Right lobe of liver (tissue), 4 donors: ENCODE results near the gene MCTP2.

ENCODE experiments used
- POLR2A ChIP-seq: fragments of 450-650 bp; IDR thresholded peaks from one replicate; pipeline ENCODE4 v1.6.1; 2017; ENCODE audit warnings: antibody characterized with exemption, mild to moderate bottlenecking
- TF ChIP-seq, protein P1 (sequence below), 4 donors: fragments of 200-600 bp in 3 of 4; fragments of 450-650 bp in 1 of 4; IDR thresholded peaks; one replicate each; pipeline versions ENCODE4 v1.5.1 to v1.8.0; 2016 to 2022; ENCODE audit warnings: antibody characterized with exemption in 4 of 4, mild to moderate bottlenecking in 2 of 4
- donor health status: DM: no; HTN: no; CAD: no.
- donor health status: DM: no; HTN: no; CAD: no.
- donor health status: DM: no; HTN: yes; CAD: no.

DNA sequence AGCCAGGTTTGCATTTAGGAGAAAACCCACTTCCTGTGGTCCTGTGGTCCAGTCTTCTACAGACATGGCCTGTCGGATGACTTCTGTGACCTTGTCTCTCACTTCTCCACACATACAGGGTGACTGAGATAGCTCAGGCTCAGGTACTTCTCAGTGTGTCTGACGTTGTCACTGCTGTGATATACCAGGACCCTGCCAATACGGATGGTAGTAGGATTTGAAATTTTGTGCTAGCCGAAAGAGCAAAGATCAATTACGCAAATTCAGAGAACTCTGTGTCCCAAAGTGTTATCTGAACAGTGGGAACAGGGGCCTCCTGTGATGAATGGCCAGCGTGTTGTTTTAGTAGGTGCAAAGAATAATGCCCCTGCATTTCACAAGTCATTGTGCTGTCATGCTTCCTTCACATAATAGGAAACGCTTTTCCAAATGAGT, 128.9 kb downstream of the MCTP2 start:
- TF ChIP-seq, protein P1, sequence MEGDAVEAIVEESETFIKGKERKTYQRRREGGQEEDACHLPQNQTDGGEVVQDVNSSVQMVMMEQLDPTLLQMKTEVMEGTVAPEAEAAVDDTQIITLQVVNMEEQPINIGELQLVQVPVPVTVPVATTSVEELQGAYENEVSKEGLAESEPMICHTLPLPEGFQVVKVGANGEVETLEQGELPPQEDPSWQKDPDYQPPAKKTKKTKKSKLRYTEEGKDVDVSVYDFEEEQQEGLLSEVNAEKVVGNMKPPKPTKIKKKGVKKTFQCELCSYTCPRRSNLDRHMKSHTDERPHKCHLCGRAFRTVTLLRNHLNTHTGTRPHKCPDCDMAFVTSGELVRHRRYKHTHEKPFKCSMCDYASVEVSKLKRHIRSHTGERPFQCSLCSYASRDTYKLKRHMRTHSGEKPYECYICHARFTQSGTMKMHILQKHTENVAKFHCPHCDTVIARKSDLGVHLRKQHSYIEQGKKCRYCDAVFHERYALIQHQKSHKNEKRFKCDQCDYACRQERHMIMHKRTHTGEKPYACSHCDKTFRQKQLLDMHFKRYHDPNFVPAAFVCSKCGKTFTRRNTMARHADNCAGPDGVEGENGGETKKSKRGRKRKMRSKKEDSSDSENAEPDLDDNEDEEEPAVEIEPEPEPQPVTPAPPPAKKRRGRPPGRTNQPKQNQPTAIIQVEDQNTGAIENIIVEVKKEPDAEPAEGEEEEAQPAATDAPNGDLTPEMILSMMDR (IDR thresholded peaks at IDR 0.05): no peak
- TF ChIP-seq POLR2A: no peak
